HEK293 (cell line): ENCODE measurements around the gene ZNF574.

Experiments used
- ATF2 ChIP-seq: fragments of 450-650 bp; formaldehyde crosslinking; IDR thresholded peaks from 2 replicates; pipeline ENCODE4 v1.5.1; 2016; ENCODE audit warnings: missing biosample characterization, missing genetic modification characterization, low read depth
- CTCF ChIP-seq: fragments of 450-650 bp; formaldehyde crosslinking; IDR thresholded peaks from 2 replicates; pipeline ENCODE4 v1.5.1; 2016; ENCODE audit warnings: missing biosample characterization, missing genetic modification characterization
- GLI4 ChIP-seq: fragments of 450-650 bp; formaldehyde crosslinking; IDR thresholded peaks from 2 replicates; pipeline ENCODE4 v1.5.1; 2016; ENCODE audit warnings: missing biosample characterization, missing genetic modification characterization
- GLIS2 ChIP-seq: fragments of 450-650 bp; formaldehyde crosslinking; IDR thresholded peaks from 2 replicates; pipeline ENCODE4 v1.5.1; 2016; ENCODE audit warnings: missing biosample characterization, missing genetic modification characterization
- KLF17 ChIP-seq: fragments of 450-650 bp; formaldehyde crosslinking; IDR thresholded peaks from 2 replicates; pipeline ENCODE4 v1.5.1; 2016; ENCODE audit warnings: missing biosample characterization, missing genetic modification characterization
- PATZ1 ChIP-seq: fragments of 450-650 bp; formaldehyde crosslinking; IDR thresholded peaks from 2 replicates; pipeline ENCODE4 v1.5.1; 2016; ENCODE audit warnings: missing biosample characterization, missing genetic modification characterization
- PRDM4 ChIP-seq: fragments of 450-650 bp; formaldehyde crosslinking; IDR thresholded peaks from 2 replicates; pipeline ENCODE4 v1.5.1; 2017; ENCODE audit warnings: missing biosample characterization, missing genetic modification characterization
- REPIN1 ChIP-seq: fragments of 450-650 bp; formaldehyde crosslinking; IDR thresholded peaks from 2 replicates; pipeline ENCODE4 v1.5.1; 2017; ENCODE audit warnings: missing biosample characterization, missing genetic modification characterization, low read depth
- SCRT2 ChIP-seq: fragments of 450-650 bp; formaldehyde crosslinking; IDR thresholded peaks from 2 replicates; pipeline ENCODE4 v1.5.1; 2016; ENCODE audit warnings: missing biosample characterization, missing genetic modification characterization
- SP3 ChIP-seq: fragments of 450-650 bp; formaldehyde crosslinking; IDR thresholded peaks from 2 replicates; pipeline ENCODE4 v1.5.1; 2016; ENCODE audit warnings: missing biosample characterization, missing genetic modification characterization
- ZBTB17 ChIP-seq: fragments of 450-650 bp; formaldehyde crosslinking; IDR thresholded peaks from 2 replicates; pipeline ENCODE4 v1.5.1; 2016; ENCODE audit warnings: missing biosample characterization, missing genetic modification characterization
- ZBTB20 ChIP-seq: fragments of 450-650 bp; formaldehyde crosslinking; IDR thresholded peaks from 2 replicates; pipeline ENCODE4 v1.5.1; 2016; ENCODE audit warnings: missing biosample characterization, missing genetic modification characterization
- ZBTB21 ChIP-seq: fragments of 450-650 bp; formaldehyde crosslinking; IDR thresholded peaks from 2 replicates; pipeline ENCODE4 v1.5.1; 2017; ENCODE audit warnings: missing biosample characterization, missing genetic modification characterization
- ZBTB48 ChIP-seq: fragments of 450-650 bp; formaldehyde crosslinking; IDR thresholded peaks from 2 replicates; pipeline ENCODE4 v1.5.1; 2016; ENCODE audit warnings: missing biosample characterization, missing genetic modification characterization
- ZNF114 ChIP-seq: fragments of 450-650 bp; formaldehyde crosslinking; IDR thresholded peaks from 2 replicates; pipeline ENCODE4 v1.5.0; 2017; ENCODE audit warnings: missing biosample characterization, missing genetic modification characterization
- ZNF248 ChIP-seq: fragments of 450-650 bp; formaldehyde crosslinking; IDR thresholded peaks from 2 replicates; pipeline ENCODE4 v1.5.1; 2017; ENCODE audit warnings: missing biosample characterization, missing genetic modification characterization
- ZNF341 ChIP-seq: fragments of 450-650 bp; formaldehyde crosslinking; IDR thresholded peaks from 2 replicates; pipeline ENCODE4; 2016; ENCODE audit warnings: low read depth, missing biosample characterization, missing genetic modification characterization
- ZNF391 ChIP-seq: fragments of 450-650 bp; formaldehyde crosslinking; IDR thresholded peaks from 2 replicates; pipeline ENCODE4 v1.5.1; 2016; ENCODE audit warnings: low read depth, missing biosample characterization, missing genetic modification characterization, borderline replicate concordance
- ZNF426 ChIP-seq: fragments of 450-650 bp; formaldehyde crosslinking; IDR thresholded peaks from 2 replicates; pipeline ENCODE4 v1.5.1; 2017; ENCODE audit warnings: missing biosample characterization, missing genetic modification characterization, mild to moderate bottlenecking, inconsistent platforms, moderate library complexity
- ZNF449 ChIP-seq: fragments of 450-650 bp; formaldehyde crosslinking; IDR thresholded peaks from 2 replicates; pipeline ENCODE4 v1.5.1; 2017; ENCODE audit warnings: missing biosample characterization, mild to moderate bottlenecking, missing genetic modification characterization, moderate library complexity
- ZNF513 ChIP-seq: fragments of 450-650 bp; IDR thresholded peaks from 2 replicates; pipeline ENCODE4 v1.5.1; 2018; ENCODE audit warnings: missing biosample characterization, missing genetic modification characterization
- ZNF560 ChIP-seq: fragments of 450-650 bp; formaldehyde crosslinking; IDR thresholded peaks from 2 replicates; pipeline ENCODE4 v1.5.1; 2017; ENCODE audit warnings: missing biosample characterization, missing genetic modification characterization, borderline replicate concordance
- ZNF585B ChIP-seq: fragments of 450-650 bp; formaldehyde crosslinking; IDR thresholded peaks from 2 replicates; pipeline ENCODE4 v1.5.1; 2016; ENCODE audit warnings: missing biosample characterization, missing genetic modification characterization
- ZNF600 ChIP-seq: fragments of 450-650 bp; formaldehyde crosslinking; IDR thresholded peaks from 2 replicates; pipeline ENCODE4 v1.5.1; 2016; ENCODE audit warnings: missing biosample characterization, missing genetic modification characterization
- ZNF707 ChIP-seq: fragments of 450-650 bp; formaldehyde crosslinking; IDR thresholded peaks from 2 replicates; pipeline ENCODE4 v1.5.1; 2016; ENCODE audit warnings: missing biosample characterization, missing genetic modification characterization
- ZNF747 ChIP-seq: fragments of 450-650 bp; formaldehyde crosslinking; IDR thresholded peaks from 2 replicates; pipeline ENCODE4 v1.5.1; 2016; ENCODE audit warnings: missing biosample characterization, missing genetic modification characterization

The ZNF574 gene

GRCh38 chr19:42113641-42114348 lies 37.8 kb downstream of the ZNF574 start (continued):
- TF ChIP-seq ZNF426: no peak
- no peak for TF ChIP-seq ZNF585B (tag by site-specific recombination)
- TF ChIP-seq KLF17 (tag by site-specific recombination): no peak
- no peak for TF ChIP-seq ZNF707 (tag by site-specific recombination)
- peak; percentile 91 for TF ChIP-seq ATF2
- TF ChIP-seq ZNF600: peak; percentile 81
- TF ChIP-seq ZNF513 (tag by site-specific recombination): no peak
- TF ChIP-seq ZBTB21 (tag by site-specific recombination): peak; percentile 96
- TF ChIP-seq ZBTB48 (tag by site-specific recombination): peak; percentile 65
- no peak for TF ChIP-seq GLI4 (tag by site-specific recombination)
- peak; percentile 66 for TF ChIP-seq ZBTB17 (tag by site-specific recombination)
- TF ChIP-seq SP3 (tag by site-specific recombination): peak; percentile 32; the same call in 1 of the 2 replicates
- peak; percentile 97 for TF ChIP-seq SCRT2
- TF ChIP-seq ZNF560 (tag by site-specific recombination): no peak
- TF ChIP-seq CTCF (tag by site-specific recombination): peak; percentile 40; the same call in 1 of the 2 replicates
- no peak for TF ChIP-seq ZNF449 (tag by site-specific recombination)
- no peak for TF ChIP-seq REPIN1 (tag by site-specific recombination)
- peak; percentile 55; the same call in 1 of the 2 replicates for TF ChIP-seq ZBTB20
- TF ChIP-seq ZNF114 (tag by site-specific recombination): no peak
- peak; percentile 42 for TF ChIP-seq ZNF341
- TF ChIP-seq GLIS2 (tag by site-specific recombination): peak; percentile 70
- no peak for TF ChIP-seq ZNF391 (tag by site-specific recombination)
- TF ChIP-seq ZNF248 (tag by site-specific recombination): no peak
- peak; percentile 60; the same call in 1 of the 2 replicates for TF ChIP-seq PATZ1 (tag by site-specific recombination)
- TF ChIP-seq PRDM4 (tag by site-specific recombination): no peak
- TF ChIP-seq ZNF747 (tag by site-specific recombination): no peak
